ENCODE results near the gene ANKRD49.

ANKRD49 gene

GRCh38 chr11:94507485-94507884, 13.7 kb downstream of the ANKRD49 start:
- DNase-seq (ENCODE audit: low read depth), result no peak

- peak; percentile 36 for DNase-seq (ENCODE audit: low read depth)
These were observed 18.4 kb downstream of the ANKRD49 start, which contains the start of gene C11orf97 for GRCh38 chr11:94511932-94512781. C11orf97 (plus strand) TSS chr11:94512461; CDS start chr11:94512529, 68 bp downstream.

DNA sequence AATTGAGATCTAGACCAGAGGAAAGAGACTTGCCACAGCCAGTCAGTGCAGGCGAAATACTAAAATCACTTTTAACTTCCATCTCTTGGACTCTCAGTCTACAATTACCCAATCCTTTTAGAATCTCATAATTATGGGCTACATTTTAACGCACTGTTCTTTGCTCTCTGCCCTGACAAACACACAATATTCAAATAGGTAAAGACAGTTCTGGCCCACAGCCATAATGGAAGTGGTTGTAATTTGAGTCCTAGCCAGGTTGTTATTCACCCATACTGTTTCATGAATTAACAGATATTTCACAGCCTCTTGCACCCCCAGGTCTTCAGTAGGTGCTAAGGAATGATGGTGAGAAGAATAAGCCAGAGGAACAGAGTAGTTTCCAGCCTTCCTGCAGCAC, 19.3 kb downstream of the ANKRD49 start:
- no peak for DNase-seq (ENCODE audit: low read depth)

DNA sequence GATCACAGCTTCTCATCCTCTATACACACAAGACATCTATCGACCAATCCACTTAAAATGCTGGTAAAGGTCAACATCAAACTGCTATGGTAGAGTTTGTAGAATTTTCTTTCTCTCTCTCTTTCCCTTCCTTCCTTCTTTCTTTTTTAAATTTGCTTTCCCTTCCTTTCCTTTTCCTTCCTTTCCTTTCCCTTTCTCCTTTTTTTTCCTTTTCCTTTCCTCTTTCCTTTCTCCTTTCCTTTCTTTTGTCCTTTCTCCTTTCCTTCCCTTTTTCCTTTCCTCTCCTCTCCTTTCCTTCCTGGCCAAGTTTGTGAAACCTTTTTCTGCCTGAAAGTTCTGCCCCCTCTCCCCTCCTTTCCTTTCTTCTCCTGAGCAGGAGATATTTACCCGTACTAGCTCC, 21.6 kb downstream of the ANKRD49 start:
- no peak for DNase-seq (ENCODE audit: low read depth)

DNA sequence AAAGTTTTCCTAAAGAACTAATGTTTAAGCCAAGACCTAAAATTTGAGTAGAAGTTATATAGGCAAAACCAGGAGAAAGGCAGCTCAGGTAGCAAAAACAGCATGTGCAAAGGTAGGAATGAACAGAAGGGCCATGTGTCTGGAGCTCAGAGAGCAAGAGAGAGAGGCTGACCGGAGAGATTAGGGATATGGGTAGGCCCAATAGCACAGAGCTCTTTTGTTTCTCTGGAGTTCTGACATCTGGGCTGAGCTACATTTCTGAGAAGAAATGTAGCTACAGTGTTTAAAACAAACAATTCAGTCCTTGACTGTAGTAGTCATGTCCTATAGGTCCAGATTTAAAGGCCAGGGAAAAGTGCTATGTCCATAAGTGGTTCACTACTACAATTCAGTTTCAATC, 22.9 kb downstream of the ANKRD49 start:
- DNase-seq (ENCODE audit: low read depth), result no peak

DNA sequence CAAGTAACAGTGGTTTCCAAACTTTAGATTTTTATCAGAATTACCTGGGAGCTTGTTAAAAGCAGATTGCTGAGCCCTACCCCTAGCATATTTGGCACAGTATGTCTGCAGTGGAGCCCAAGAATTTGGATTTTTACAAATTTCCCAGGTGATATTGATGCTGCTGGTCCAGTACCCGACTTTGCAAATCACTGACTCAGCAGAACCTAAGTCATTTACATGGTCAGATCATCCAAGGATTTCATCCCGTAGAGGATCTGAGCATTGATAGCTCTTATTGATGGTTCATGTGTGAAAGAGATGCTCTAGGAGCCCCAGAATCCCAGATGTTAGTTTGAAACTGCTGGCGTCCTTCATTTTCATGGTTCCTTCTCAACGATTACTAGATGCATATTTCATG, 24.5 kb downstream of the ANKRD49 start:
- no peak for DNase-seq (ENCODE audit: low read depth)

DNA sequence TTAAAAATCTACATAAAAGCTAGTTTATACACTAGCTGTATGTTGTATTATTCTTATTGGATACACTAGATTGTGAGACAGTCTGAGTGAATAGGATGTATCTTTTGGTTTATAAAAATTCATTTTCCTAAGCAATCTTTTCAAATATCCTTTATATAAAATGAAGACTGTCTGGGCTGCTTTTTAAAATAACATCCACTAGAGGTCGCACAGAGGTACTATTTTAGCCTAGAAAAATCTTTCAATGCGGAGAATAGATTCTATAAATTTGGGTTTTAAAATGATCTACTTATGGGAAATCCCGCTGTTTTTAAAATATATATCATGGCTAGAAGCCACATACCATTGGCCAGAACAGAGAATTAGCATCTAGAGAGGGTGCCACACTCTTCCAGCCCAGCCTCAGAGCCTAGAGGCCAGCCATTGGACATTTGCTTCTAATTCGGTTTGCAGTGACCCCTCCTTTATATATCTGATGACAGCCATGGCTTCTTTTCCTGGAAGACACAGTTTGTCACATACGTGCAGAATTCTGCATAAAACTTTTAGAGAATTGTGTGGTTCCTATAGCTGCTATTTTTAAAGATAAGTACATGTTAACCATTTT, 25.8 kb downstream of the ANKRD49 start:
- no peak for DNase-seq (ENCODE audit: low read depth)

DNA sequence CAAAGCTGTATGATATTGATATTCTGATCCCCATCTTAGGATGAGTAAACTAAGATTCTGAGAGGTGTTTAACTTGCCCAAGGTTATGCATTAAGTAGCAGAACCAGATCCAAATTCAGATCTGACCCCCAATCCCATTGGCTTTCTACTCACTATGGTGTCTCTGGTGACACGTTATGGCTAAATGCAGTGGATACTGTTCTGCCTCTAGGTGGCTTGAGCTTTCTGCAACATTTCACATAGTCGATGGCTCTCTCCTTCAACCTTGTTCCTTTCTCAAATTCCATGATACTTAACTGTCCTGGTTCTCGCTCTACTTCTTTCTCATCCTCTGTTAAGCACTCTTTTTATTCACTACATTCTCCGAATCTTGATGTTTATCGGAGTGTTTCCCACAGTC, 27.9 kb downstream of the ANKRD49 start:
- DNase-seq (ENCODE audit: low read depth), result no peak

- no peak for DNase-seq (ENCODE audit: low read depth)
These were observed 30.6 kb downstream of the ANKRD49 start for GRCh38 chr11:94524341-94524740.

DNA sequence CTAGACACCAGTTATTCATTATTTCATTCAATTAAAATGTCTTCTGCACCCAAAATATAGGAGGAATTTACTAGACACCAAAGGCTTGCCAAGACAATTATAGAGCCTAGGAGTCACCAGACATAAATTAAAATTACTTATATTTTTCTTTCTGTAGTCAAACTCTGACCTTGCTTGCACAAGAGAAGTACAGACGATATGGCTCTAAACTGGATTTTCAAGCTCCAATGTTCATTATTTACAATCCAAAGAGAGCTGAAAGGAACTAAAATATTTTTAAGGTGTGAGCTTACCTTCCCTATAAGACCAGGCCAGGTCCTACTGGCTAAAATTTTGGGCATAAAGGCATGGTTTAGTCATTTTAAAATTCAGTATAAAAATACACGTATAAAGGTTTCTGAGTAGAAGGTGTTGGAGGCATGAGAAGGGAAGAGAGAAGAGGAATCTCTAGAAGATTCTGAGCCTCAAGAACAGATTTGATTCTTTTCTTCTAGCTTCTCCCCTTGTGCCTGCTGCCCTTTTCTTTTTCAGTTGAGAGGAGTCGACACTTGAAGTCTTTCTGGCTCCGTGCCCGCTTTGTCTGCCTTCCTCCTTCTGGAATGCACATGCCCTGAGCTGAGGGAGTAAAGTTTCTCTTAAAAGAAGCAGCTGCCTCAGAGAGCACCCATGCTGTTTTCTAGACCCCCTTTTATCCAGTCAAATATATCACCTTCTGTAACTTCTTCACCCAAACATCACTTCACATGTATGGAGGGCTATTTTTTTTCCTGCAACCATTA, 32.0 kb downstream of the ANKRD49 start:
- no peak for DNase-seq (ENCODE audit: low read depth)

GRCh38 chr11:94526645-94527438, 33.1 kb downstream of the ANKRD49 start:
- DNase-seq (ENCODE audit: low read depth), result no peak

DNA sequence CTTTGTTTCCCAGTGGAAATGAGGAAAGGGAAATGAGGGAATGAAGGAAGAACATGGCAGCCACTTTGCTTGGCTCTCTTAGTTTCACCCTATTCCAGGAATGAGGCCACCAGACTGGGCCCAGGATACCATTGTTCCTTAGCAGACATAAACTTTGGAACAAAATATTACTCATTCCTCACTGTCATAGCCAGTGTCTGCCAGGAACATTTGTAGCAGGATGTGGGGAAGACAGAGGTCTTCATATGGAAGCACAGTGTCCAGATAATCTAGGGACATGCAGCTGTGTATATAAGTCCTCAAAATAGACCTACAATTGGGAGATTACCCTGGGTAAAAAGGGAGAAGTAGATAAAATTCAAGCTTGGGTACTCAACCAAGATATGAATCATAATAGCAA, 34.8 kb downstream of the ANKRD49 start:
- DNase-seq (ENCODE audit: low read depth), result no peak

GRCh38 chr11:94532211-94532610, 38.4 kb downstream of the ANKRD49 start:
- no peak for DNase-seq (ENCODE audit: low read depth)

DNA sequence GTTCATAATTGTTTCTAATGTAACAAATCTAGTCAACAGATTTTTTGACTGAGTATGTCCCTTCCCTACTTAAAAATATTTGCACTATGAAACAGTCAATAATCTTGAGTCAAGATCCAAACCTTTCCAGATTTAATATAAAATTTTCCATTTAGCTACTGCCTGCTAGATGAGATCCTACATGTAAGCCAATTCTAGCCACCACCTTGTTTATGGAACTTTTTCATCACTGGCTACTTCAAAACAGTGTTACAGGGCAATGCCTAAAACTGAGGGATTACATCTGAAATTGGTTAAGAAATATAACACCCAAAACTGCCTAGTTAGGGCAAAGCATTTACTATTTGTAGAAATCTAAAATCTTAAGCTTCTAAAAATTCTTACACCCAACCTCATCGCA, 39.4 kb downstream of the ANKRD49 start:
- no peak for DNase-seq (ENCODE audit: low read depth)

GRCh38 chr11:94533696-94534630, 40.2 kb downstream of the ANKRD49 start:
- DNase-seq (ENCODE audit: low read depth), result no peak

- DNase-seq (ENCODE audit: low read depth), result no peak
These were observed 42.6 kb downstream of the ANKRD49 start for GRCh38 chr11:94536386-94536785.

DNA sequence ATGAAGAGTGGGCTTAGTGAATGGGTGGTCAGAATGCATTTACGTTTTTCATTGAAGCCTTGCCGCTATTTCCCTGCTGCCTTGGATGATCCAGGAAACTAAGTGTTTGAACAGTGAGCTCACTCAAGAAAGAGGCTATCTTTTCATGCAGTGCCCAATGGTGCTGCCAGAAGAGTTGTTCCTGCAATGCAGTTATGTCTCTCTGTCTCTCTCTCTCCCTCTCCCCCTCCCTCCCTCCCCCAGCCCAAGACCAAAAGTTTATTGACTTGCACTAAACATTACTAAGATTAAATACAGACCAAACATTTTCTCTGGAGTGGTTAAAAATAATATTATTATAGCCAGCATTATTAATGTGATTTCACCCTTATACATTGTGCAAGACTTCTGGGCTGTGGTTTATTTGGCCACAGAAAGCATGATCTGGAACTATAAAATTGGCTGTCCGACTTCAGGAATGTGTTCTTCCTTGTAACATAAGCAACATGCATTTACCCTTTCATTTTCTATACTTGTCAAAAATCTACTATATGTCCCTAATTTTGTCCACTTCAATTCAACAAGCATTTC, 43.3 kb downstream of the ANKRD49 start:
- no peak for DNase-seq (ENCODE audit: low read depth)

- no peak for DNase-seq (ENCODE audit: low read depth)
These were observed 45.6 kb downstream of the ANKRD49 start for GRCh38 chr11:94539420-94539819.

GRCh38 chr11:94543695-94544645, 50.2 kb downstream of the ANKRD49 start, which contains the start of gene FUT4:
FUT4 (plus strand) TSS chr11:94543921; CDS start chr11:94544134, 213 bp downstream.
- DNase-seq (ENCODE audit: low read depth), result peak; percentile 48
